CMK (cell line): ENCODE data around the gene ZNF724.
"Not testable (repeated sequence)": the region's sequence is repeated elsewhere in the genome, so short reads cannot be mapped to it uniquely, and the experiment has no call there.

Experiments
- DNase-seq: peaks from one replicate; pipeline ENCODE4 v3.0.0-alpha.2; 2010; ENCODE audit warnings: low read depth

Gene ZNF724

DNA sequence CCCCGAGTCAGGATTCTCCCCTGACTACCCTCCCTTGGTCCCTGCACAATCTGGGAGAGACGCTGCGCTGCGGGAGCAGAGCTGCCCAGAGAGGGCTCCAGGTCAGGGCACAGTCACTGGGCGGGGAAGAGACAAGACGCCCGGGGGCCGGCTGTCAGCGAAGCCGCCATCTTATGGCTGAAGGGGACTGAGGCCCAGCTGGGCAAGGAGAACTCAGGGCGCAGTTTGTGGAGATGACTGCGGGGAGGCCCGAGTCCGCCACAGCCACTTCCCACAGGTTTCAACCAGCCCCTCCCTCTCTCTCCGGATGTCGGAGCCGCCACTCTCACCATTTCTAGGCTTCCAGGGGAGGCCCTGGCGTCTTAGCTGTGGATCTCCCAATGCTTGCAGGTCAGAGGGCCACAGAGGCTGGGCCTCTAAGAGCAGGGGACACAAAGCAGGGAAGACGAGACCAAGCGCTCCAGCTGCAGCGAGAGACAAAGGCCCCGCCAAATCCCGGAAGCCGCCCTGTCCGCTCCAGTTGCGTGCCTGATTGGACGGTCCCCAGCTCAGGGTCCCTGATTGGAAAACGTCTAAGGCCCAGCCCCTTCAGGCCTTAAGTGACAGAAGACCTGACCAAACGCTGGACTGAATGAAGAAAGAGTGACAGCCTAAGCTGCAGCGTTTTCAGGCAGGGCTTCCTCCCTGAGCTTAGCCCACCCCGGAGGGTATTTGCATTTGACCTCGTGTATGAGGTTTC, at the start of gene ZNF724:
Gene ZNF724 (minus strand): TSS at position 484 of the 739 bp plus-strand sequence. CDS start 152 bp downstream, at position 332.
- DNase-seq, result peak; percentile 86

DNA sequence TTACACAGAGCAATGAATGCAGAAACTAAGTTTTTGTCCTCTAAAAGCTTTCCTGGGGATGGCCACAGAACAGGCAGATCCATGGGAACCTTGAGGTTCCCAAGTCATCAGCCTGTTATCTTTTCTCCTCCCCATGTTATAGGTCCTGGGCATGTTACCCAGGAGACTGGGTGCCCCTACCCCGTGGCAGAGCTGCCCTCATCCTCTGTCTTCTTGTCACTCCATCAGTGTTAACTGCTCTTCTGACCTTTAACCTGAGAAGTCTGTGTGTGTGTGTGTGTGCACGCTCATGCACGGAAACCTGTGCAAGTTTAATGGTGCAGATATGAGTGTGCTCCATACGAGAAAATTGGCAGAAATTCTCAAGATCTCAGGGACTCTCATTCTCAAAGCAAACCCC, 43.9 kb upstream of the ZNF724 start:
- no peak for DNase-seq

DNA sequence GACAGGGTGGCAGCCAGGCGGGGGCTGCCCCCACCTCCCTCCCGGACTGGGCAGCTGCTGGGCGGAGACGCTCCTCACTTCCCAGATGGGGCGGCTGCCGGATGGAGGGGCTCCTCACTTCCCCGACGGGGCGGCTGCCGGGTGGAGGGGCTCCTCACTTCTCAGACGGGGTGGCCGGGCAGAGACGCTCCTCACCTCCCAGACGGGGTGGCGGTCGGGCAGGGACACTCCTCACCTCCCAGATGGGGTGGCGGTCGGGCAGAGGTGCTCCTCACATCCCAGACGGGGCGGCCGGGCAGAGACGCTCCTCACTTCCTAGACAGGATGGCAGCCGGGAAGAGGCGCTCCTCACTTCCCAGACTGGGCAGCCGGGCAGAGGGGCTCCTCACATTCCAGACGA, 39.8 kb upstream of the ZNF724 start:
- not testable (repeated sequence) for DNase-seq

DNA sequence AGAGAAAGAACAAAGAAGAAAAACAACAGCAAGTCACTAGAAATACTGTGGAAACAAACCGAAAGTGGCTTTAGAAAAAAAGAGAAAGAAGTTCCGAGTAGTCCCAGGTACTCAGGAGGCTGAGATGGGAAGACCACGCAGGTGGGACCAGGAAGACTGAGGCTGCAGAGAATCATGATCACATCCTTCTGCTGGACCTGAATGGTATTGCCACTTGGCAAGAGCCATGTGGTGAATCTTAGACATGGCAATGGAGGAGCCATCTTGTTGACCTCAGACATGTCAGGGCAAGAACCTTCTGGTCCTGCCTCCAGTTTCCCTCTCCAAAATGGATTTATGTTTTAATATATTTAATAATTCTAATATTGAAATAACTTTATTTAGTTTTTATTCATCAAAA, 37.4 kb upstream of the ZNF724 start:
- no peak for DNase-seq

DNA sequence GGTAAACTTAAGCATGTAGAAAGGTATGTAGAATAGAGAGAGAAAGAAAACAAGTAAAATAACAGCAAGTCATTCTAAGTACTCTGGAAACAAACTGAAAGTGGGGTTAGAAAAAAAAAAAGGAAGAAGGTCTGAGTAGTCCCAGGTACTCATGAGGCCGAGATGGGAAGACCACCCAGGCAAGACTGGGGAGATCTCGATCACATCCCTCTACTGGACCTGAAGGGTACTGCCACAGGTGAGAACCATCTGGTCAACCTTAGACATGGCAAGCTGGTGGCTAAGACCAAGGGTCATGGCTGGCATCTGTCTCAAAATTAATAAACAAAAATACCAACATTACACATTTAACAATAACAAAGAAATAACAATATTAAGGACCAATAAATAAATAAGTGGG, 36.3 kb upstream of the ZNF724 start:
- no peak for DNase-seq

DNA sequence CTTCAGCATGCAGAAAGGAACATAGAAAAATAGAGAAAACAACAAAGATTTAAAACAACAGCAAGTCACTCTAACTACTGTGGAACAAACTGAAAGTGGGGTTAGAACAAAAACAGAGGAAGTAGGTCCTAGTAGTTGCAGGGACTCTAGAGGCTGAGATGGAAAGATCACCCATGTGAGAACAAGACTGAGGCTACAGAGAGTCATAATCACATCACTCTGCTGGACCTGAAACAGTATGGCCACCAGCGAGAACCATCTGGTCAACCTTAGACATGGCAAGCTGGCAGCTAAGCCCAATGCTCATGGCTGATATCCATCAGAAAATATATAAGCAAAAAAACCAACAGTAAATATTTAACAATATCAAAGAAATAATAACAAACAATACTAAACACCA, 35.8 kb upstream of the ZNF724 start:
- no peak for DNase-seq

DNA sequence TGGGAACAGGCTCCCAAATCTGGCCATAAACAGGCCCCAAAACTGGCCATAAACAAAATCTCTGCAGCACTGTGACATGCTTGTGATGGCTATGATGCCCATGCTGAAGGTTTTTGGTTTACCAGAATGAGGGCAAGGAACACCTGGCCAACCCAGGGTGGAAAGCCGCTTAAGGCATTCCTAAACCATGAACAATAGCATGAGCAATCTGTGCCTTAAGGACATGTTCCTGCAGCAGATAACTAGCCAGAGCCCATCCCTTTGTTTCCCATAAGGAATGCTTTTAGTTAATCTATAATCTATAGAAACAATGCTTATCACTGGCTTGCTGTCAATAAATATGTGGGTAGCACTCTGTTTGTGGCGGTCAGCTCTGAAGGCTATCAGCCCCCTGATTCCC, 35.1 kb upstream of the ZNF724 start:
- not testable (repeated sequence) for DNase-seq

DNA sequence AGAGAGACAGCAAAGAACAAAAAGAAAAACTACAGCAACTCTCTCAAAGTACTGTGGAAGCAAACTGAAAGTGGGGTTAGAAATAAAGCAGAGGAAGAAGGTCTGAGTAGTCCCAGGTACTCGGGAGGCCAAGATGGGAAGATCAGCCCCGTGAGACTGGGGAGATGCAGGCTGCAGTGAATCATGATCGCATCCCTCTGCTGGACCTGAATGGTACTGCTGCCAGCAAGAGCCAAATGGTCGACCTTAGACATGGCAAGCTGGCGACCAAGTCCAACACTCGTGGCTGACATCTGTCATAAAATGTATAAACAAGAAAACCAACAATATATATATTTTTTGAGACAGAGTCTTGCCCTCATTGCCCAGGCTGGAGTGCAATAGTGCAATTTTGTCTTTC, 33.7 kb upstream of the ZNF724 start:
- DNase-seq, result no peak

DNA sequence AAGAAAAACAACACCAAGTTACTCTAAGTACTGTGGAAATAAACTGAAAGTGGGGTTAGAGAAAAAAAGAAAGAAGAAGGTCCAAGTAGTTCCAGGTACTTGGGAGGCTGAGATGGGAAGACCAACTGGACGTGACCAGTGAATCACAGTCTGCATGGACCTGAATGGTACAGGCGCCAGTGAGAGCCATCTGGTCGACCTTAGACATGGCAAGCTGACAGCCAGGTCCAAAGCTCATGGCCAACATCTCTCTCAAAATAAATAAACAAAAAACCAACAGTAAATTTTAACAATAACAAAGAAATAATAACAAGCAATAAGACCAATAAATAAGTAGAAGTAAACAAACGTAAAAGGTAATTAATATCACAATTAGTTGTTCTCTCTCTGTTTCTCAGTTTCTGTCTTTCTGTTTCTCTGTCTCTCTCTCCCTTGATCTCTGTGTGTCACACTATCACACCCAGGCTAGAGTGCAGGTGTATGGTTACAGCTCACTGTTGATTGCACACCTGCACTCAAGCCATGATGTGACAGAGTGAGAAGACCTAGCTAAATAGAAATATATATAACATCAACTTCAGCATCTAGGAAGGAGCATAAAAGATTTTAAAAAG, 31.6 kb upstream of the ZNF724 start:
- no peak for DNase-seq

DNA sequence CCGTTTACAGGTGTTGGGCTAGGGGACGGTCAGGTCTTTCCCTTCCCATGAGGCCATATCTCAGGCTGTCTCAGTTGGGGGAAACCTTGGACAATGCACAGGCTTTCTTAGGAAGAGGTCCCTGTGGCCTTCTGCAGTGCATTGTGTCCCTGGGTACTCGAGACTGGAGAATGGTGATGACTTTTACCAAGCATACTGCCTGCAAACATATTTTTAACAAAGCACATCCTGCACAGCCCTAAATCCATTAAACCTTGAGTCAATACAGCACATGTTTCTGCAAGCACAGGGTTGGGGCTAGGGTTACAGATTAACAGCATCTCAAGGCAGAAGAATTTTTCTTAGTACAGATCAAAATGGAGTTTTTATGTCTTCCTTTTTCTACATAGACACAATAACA, 27.9 kb upstream of the ZNF724 start:
- DNase-seq, result not testable (repeated sequence)

DNA sequence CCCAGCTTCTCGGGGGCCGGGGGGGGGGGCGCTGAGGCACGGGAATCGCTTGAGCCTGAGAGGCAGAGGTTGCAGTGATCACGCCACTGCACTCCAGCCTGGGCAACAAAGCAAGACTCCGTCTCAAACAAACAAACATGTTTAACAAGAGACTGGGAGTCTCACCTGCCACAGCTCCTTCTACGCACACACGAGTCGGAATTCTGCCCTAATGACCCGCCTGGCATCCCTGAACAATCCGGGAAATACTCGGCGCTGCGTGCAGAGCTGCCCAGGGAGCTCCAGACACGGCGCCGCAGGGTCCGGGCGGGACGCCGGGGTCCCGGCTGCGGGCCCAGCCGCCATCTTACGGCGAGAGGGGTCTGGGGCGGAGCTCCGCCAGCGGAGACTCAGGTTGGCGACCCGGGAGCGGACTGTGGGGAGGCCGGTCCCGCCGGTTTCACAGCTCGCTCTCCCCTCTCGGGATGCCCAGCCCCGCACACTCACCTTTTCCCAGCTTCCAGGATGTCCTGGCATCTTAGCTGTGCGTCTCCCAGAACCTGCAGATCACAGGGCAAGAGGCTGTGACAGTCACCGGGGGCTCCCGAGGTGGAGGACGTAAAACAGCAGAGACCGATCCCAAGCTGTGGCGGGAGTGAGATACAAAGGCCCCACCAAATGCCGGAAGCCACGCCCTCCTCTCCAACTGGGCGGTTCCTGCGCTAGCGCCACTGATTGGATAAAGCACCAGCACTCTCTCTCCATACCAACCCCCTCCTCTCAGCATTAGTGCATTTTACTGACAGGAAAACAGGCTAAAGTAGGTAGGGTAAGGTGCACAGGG, 23.6 kb upstream of the ZNF724 start:
- DNase-seq, result peak; percentile 59

DNA sequence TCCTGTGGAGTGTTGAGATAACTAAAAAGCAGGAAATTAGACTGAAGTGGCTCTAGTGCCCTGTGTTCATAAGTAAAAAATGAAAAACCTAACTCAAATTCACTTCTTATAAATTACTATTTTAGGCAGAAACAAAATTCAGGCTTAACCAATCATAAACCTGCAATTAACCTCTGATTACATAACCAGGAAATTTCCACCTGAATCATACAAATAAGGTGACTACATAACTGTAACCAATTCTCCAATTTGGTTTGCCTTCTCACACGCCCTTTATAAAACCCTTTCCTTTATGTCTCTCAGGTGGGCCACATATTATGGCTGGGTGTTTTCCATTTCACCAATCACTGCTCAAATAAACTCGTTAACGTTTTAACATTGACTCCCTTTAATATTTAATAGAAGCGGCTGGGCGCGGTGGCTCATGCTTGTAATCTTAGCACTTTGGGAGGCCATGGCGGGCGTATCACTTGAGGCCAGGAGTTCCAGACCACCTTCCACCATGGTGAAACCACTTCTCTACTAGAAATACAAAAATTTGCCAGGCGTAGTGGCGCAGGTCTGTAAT, 22.9 kb upstream of the ZNF724 start:
- no peak for DNase-seq

DNA sequence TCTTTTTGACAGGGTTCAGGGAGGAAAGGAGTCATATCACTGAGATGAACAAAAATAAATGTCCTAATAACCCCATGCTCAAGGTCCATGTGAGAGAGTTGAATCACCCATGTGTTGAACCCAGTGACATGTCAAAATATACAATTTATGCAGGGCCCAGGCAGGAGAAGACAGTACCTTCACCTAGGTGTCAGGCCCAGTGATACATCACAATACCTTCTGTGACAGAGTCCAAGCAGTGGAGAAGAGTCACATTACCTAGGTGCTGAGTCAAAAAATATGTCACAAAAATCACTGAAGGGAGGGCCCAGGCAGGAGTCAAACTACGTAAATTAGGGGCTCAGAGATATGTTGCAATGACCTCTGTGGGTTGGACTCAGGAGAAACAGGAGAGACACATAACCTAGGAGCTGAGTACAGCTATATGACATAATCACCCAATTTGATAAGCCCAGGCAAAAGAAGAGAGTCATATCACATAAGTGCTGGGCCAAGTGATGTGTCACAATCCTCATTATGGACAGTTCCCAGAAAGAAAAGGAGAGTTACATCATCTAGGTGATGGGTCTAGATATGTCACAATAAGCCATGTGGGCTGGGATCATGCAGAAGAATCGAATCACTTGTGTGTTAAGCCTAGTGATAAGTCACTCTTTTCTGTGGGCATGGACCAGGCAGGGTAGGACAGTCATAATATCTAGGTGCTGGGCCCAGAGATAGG, 13.8 kb upstream of the ZNF724 start:
- DNase-seq, result no peak

DNA sequence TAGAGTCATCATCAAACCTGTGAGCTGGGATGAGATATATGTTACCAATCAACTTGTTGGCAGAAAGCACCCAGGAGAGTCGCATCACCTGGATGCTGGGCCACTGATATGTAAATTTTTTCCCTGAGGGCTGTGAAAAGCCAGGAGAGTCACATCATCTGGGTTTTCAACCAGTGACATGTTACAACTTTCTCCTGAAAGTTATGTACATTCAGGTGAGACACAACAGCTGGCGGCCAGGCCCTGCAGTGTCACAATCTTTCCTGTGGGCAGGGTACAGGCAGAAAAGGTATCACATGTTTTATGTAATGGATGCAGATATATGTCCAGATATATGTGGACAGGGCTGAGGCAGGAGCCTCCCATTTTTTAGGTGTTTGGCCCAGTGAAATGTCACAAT, 13.2 kb upstream of the ZNF724 start:
- no peak for DNase-seq

DNA sequence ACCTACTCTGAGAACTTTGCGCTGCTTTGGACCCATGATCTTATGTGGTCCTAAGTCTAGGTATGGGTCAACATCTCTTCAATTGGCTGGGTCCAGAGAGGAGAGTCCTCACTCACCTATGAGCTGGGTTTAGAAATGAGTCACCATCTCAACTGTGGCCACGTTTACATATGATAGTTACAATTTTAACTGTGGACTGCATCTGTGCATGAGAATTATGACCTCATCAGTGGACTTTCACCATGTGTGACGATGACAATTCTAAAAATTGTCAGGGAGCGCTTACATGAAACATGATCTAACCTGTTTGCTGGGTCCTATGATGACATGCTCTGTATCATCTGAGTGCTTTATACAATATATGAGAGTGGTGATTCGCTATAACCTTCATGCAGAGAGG, 12.7 kb upstream of the ZNF724 start:
- DNase-seq, result no peak

DNA sequence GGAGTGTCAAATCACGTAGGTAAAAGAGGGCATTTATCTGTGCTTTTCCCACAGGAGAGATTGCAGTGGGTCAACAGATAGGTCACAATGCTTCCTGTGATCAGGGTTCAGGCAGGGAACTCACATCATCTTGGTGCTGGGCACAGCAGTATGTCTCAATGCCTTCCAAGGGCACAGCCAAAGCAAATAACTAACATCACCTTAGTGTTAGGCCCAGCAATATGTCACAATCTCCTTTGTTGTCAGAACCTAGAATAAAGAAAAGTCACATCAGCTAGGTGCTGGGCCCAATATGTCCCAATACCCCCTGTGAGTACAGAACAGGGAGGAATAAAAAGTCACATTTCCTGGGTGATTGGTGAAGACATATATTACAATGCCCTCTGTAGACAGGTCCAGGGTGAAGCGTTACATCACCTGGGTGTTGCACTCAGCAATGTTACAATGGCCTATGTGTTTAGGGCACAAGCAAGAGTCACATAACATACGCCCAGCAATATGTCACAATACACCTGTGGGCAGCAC, 11.4 kb upstream of the ZNF724 start:
- DNase-seq, result no peak

DNA sequence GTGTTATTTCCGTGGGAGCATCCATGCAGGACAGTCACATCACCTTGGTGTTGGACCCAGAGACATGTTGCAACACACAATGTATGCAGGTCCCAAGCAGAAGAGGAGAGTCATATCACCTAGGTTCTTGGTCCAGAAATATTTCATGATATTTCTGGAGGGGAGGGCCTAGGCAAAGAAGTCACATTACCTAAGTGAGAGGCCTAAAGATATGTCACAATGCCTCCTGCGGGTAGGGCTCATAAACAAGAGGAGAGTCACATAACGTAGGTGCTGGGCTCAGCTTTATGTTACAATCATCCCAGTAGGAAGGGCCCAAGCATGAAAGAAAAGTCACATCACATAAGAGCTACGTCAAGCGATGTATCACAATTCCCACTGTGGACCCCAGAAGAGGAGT, 10.8 kb upstream of the ZNF724 start:
- DNase-seq, result no peak

DNA sequence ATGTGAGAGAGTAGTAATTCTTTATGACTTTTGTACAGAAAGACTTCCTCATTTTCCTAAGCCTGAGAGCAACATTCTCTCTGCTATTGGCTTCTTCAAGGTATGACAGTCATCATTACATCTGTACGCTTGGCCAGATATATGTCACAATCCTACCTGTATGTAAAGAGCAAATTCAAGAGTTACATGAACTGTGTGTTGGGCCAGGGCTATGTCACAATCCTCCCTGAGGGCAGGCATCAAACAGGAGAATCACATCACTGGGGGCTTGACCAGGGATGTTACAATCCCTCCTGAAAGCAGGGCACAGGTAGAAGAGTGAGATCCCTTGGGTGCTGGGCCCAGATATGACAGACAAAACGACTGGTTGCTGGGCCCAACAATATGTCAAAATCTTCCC, 9.8 kb upstream of the ZNF724 start:
- DNase-seq, result no peak

DNA sequence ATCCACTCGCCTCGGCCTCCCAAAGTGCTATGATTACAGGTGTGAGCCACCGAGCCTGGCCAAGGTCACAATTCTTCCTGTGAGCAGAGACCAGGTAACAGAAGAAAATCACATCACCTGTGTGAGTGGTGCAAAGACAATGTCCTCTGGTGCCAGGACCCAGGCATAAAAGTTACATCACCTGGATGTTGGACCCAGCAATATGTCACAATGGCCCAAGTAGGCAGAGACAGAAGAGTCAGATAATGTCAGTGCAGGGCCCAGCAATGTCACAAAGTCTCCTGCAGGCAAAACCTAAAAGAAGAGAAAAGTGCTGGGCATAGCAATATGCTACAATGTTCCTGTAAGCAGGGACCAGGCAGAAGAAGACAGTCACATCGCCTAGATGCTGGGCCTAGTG, 5.5 kb upstream of the ZNF724 start:
- DNase-seq, result no peak

DNA sequence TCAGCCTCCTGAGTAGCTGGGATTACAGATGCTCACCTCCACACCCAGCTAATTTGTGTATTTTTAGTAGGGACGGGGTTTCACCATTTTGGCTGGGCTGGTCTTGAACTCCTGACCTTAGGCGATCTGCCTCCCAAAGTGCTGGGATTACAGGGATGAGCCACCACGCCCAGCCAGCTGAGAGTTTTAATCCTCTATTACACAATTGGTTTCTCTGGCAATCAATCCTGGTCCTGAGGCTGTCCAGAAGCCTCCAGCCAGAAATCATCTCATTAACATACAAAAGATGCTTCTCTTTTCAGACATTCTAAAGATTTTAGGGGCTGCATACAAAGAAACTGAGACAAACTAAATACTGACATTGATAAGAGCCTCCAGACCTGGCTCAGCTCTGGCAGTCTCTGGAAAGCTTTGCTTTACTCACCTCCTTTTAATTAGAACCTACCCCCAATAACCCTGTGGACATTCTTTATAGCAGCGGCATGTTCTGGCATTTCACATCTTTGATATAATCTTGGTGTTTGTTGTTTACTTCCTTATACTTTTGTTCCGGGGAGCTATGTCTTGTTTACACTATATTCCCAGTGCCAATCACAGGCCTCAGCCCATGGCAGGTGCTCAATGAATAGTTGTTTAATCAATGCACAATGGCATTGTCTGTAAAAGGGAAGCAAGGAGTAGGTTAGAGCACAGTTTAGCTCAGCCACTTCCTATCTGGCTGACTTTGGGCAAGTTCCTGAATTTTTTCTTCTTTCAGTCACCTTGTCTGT, 4.1 kb upstream of the ZNF724 start:
- no peak for DNase-seq

DNA sequence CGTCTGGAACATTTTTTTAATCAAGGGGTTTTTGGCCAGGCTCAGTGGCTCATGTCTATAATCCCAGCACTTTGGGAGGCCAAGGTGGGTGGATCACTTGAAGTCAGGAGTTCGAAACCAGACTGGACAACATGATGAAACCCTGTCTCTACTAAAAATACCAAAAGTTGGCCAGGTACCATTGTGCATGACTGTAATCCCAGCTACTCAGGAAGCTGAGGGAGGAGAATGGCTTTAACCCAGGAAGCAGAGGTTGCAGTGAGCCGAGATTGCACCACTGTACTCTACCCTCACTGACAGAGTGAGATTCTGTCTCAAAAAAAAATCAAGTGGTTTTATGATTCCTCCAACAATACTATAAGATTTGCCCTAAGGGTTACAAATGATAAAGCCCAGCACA, 3.1 kb upstream of the ZNF724 start:
- not testable (repeated sequence) for DNase-seq
